Measurements from ENCODE around the gene GGACT. TPM values are rescaled to one million over a fixed set of nuclear protein-coding genes. Genes with fewer than 3 reads are reported as not detected.

GGACT gene
- total RNA-seq, 2 experiments from 2014 or later = 4.7 to 9.9 TPM

DNA sequence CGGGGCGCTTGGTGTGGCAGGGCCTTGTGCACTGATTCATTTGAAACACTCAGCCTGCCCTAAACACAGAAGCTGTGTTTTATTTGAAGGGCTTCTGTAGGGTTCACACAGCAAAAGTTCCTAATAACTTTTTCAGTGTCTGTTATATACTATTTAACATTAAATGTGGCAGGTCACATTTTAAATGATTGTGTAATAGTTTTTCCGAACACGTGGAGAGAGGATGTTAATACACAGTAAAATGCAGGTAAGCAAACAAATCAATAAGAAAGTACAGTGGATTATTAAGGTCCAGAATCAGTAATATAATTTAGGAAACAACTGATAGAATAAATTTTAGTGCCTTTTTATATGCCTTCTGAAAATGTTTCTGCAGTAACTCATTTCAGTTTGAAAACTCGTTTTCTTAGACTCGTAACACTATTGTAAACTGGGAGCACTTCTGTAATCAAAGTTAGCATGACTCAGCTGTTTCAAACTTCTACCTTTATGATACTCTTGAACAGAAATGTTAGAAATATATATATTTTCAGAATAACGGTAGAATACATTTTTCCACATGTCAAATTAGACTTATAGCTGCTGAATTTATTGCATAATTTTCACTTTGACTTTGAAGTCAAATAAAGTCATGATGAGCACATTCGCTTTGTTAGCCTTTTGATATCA, 70.1 kb downstream of the GGACT start:
- H3K9me3 Mint-ChIP-seq = no peaks in the 10 kb centered on the region
- peak overlapping the region; percentile 60 for H3K27ac Mint-ChIP-seq
- peaks cover 6% of the 10 kb centered on the region for H3K27me3 Mint-ChIP-seq
- no peaks in the 10 kb centered on the region for H3K36me3 Mint-ChIP-seq (ENCODE audit: low read depth)
- no peak overlapping the region for H3K4me3 Mint-ChIP-seq
- H3K4me1 Mint-ChIP-seq = peaks cover 32% of the 10 kb centered on the region
- ChIA-PET POLR2A (no interaction called here), CTCF (no interaction called here)
- no peak for DNase-seq

GRCh38 chr13:100517728-100518127, 70.9 kb downstream of the GGACT start:
- no peaks in the 10 kb centered on the region for H3K9me3 Mint-ChIP-seq
- H3K27ac Mint-ChIP-seq = peak overlapping the region; percentile 48
- peaks cover 32% of the 10 kb centered on the region for H3K4me1 Mint-ChIP-seq
- ChIA-PET CTCF (no interaction called here), POLR2A (no interaction called here)
- H3K36me3 Mint-ChIP-seq (ENCODE audit: low read depth) = no peaks in the 10 kb centered on the region
- H3K27me3 Mint-ChIP-seq = peaks cover 6% of the 10 kb centered on the region
- H3K4me3 Mint-ChIP-seq = peak overlapping the region; percentile 20
- no peak for DNase-seq

DNA sequence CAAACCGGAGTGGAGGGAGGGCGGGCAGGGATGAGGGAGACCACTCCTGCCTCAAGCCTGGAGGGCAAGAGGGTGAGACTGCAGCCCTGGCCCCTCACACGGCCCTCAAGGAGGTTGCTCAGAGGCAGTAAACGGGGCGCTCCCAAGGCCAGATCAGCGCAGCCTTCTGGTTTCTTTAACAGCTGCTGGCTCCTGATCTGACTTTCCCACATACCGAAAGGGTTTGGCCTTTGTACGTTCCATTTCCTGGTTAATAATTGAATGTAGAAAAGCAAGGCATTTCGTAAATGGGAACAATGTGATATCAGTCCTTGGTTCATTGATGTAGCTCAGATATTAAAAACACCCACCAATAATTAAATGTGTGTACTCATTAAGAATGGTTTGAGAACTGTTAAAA, 71.5 kb downstream of the GGACT start:
- H3K36me3 Mint-ChIP-seq (ENCODE audit: low read depth) = no peaks in the 10 kb centered on the region
- H3K27me3 Mint-ChIP-seq = peaks cover 6% of the 10 kb centered on the region
- POLR2A ChIA-PET = no interaction called here
- DNase-seq = no peak
- H3K27ac Mint-ChIP-seq = peak overlapping the region; percentile 48
- peaks cover 31% of the 10 kb centered on the region for H3K4me1 Mint-ChIP-seq
- CTCF ChIA-PET = interaction anchor here (0.5 to 1.2 kb wide), 2 partner anchors 20 to 365 kb away, joined by 3 read pairs; no protein-coding TSS in a partner anchor
- H3K4me3 Mint-ChIP-seq = no peak overlapping the region
- H3K9me3 Mint-ChIP-seq = no peaks in the 10 kb centered on the region

- Mint-ChIP-seq H3K4me1 (peaks cover 23% of the 10 kb centered on the region), H3K36me3 (ENCODE audit: low read depth) (no peaks in the 10 kb centered on the region), H3K27me3 (peaks cover 6% of the 10 kb centered on the region), H3K27ac (no peak overlapping the region), H3K9me3 (no peaks in the 10 kb centered on the region), H3K4me3 (no peak overlapping the region)
- ChIA-PET POLR2A (no interaction called here), CTCF (interaction anchor here (0.9 to 3.1 kb wide), 5 partner anchors 128 to 859 kb away, joined by 3 to 15 read pairs (median 3); no protein-coding TSS in a partner anchor)
- DNase-seq = no peak
Observed at GRCh38 chr13:100515410-100515800, 73.2 kb downstream of the GGACT start.

DNA sequence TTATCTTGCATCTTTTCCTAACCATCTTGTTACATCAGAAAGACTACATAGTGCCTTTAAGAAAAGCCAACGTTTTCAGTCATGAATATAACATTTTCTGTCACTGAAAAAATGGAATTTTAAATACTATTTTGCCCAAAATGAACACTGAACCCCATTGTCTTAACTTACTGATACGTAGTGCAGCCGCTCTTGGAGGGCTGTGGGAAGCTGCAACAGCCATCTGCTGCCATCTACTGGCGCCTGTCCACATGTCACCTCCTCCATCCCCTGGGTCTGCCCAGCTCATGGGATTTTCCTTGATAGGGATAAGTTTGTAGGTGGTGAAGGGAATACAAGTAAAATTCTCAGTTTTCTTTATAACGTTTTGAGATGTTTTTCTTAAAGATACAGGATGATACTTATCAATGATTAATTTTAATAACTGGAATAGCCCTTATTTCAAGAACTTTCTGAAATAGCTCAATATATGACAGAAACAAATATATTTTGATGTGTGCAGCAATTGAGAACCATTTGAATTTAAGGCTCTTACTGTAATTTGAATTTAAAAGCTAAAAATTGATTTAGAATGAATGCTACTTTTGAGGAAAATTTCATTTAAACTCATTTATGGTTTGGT, 73.7 kb downstream of the GGACT start:
- no peak overlapping the region for H3K27ac Mint-ChIP-seq
- POLR2A ChIA-PET = no interaction called here
- H3K4me1 Mint-ChIP-seq = peaks cover 23% of the 10 kb centered on the region

GRCh38 chr13:100513987-100514670, 74.5 kb downstream of the GGACT start:
- ChIA-PET POLR2A (no interaction called here), CTCF (interaction anchor here (1.0 to 3.1 kb wide), 5 partner anchors 127 to 858 kb away, joined by 3 to 15 read pairs (median 3); no protein-coding TSS in a partner anchor)
- no peak overlapping the region for H3K4me3 Mint-ChIP-seq
- H3K4me1 Mint-ChIP-seq = peaks cover 23% of the 10 kb centered on the region
- H3K9me3 Mint-ChIP-seq = no peaks in the 10 kb centered on the region
- H3K27ac Mint-ChIP-seq = no peak overlapping the region
- no peak for DNase-seq
- peaks cover 6% of the 10 kb centered on the region for H3K27me3 Mint-ChIP-seq
- no peaks in the 10 kb centered on the region for H3K36me3 Mint-ChIP-seq (ENCODE audit: low read depth)

More for the DNA sequence above, 73.7 kb downstream of the GGACT start:
- Mint-ChIP-seq H3K27me3 (peaks cover 6% of the 10 kb centered on the region), H3K4me3 (no peak overlapping the region), H3K36me3 (ENCODE audit: low read depth) (no peaks in the 10 kb centered on the region), H3K9me3 (no peaks in the 10 kb centered on the region)
- CTCF ChIA-PET = interaction anchor here (0.9 to 3.1 kb wide), 6 partner anchors 128 to 858 kb away, joined by 3 to 15 read pairs (median 3); no protein-coding TSS in a partner anchor
- peak; percentile 72 for DNase-seq

- Mint-ChIP-seq H3K4me3 (no peak overlapping the region), H3K9me3 (no peaks in the 10 kb centered on the region), H3K36me3 (ENCODE audit: low read depth) (no peaks in the 10 kb centered on the region), H3K27ac (no peak overlapping the region), H3K27me3 (peaks cover 6% of the 10 kb centered on the region), H3K4me1 (peaks cover 20% of the 10 kb centered on the region)
- CTCF ChIA-PET = no interaction called here
- DNase-seq = no peak
- POLR2A ChIA-PET = no interaction called here
Observed at GRCh38 chr13:100513171-100513570, 75.4 kb downstream of the GGACT start.

- Mint-ChIP-seq H3K27me3 (peaks cover 6% of the 10 kb centered on the region), H3K4me3 (no peak overlapping the region), H3K27ac (no peak overlapping the region), H3K36me3 (ENCODE audit: low read depth) (no peaks in the 10 kb centered on the region), H3K4me1 (peaks cover 12% of the 10 kb centered on the region), H3K9me3 (no peaks in the 10 kb centered on the region)
- ChIA-PET POLR2A (no interaction called here), CTCF (interaction anchor here (0.6 kb wide), 1 partner anchor 14 kb away, joined by 3 read pairs; no protein-coding TSS in a partner anchor)
- no peak for DNase-seq
Observed at GRCh38 chr13:100512422-100512821, 76.2 kb downstream of the GGACT start.

DNA sequence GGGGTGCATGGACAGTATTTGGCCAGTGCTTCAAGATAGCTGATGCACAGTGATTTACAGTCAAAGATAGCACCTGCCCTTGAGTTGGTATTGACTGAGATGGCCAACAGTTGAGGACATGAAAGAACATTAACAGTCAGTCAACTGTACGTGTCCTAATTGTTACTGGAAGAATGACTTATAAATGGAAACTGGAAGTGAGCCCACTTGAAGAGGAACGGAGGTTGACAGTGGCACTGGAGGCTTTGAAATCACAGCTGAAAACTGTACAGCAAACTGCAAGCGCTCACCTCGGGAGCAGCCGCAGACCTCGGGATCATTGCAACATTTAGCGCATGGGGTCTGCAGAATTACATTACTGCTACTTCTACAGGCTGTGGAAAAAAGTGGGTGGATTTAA, 77.1 kb downstream of the GGACT start:
- no peak for DNase-seq
- POLR2A ChIA-PET = no interaction called here
- Mint-ChIP-seq H3K4me3 (no peak overlapping the region), H3K27ac (no peak overlapping the region), H3K27me3 (peaks cover 3% of the 10 kb centered on the region), H3K4me1 (peaks cover 14% of the 10 kb centered on the region), H3K36me3 (ENCODE audit: low read depth) (no peaks in the 10 kb centered on the region), H3K9me3 (no peaks in the 10 kb centered on the region)
- CTCF ChIA-PET = interaction anchor here (0.6 to 1.3 kb wide), 2 partner anchors 8 to 133 kb away, joined by 3 read pairs; no protein-coding TSS in a partner anchor

- no peak overlapping the region for H3K4me3 Mint-ChIP-seq
- ChIA-PET CTCF (interaction anchor here (1.1 to 1.3 kb wide), 2 partner anchors 10 to 596 kb away, joined by 3 read pairs; no protein-coding TSS in a partner anchor), POLR2A (no interaction called here)
- no peak overlapping the region for H3K27ac Mint-ChIP-seq
- H3K9me3 Mint-ChIP-seq = no peaks in the 10 kb centered on the region
- peaks cover 2% of the 10 kb centered on the region for H3K27me3 Mint-ChIP-seq
- H3K36me3 Mint-ChIP-seq (ENCODE audit: low read depth) = no peaks in the 10 kb centered on the region
- no peak for DNase-seq
- peaks cover 21% of the 10 kb centered on the region for H3K4me1 Mint-ChIP-seq
Observed at GRCh38 chr13:100510208-100510957, 78.2 kb downstream of the GGACT start.

DNA sequence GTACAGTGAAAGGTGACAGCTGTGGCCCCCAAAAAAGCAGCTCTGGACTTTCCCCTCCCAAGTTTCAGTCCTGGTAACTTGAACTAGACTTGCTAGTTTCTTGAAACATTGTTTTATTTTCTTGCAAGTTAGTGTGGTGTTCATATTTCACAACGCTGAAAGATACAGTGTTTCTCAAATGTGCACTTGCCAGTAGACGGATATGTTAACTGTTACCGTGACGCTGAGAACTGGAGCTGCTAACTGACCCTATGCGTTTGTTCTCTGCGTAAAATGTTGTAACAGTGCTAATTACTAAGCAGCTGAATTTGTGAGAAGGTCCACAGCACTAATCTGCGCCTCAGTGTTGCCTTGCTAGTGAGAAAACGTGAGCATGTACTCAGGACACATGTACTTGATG, 79.6 kb downstream of the GGACT start:
- ChIA-PET CTCF (interaction anchor here (0.6 kb wide), 1 partner anchor 363 kb away, joined by 4 read pairs; no protein-coding TSS in a partner anchor), POLR2A (no interaction called here)
- H3K4me1 Mint-ChIP-seq = peaks cover 15% of the 10 kb centered on the region
- H3K4me3 Mint-ChIP-seq = no peak overlapping the region
- peaks cover 2% of the 10 kb centered on the region for H3K27me3 Mint-ChIP-seq
- H3K9me3 Mint-ChIP-seq = no peaks in the 10 kb centered on the region
- H3K36me3 Mint-ChIP-seq (ENCODE audit: low read depth) = no peaks in the 10 kb centered on the region
- no peak for DNase-seq
- H3K27ac Mint-ChIP-seq = no peak overlapping the region

GRCh38 chr13:100508455-100508854, 80.1 kb downstream of the GGACT start:
- no peak overlapping the region for H3K27ac Mint-ChIP-seq
- no peaks in the 10 kb centered on the region for H3K36me3 Mint-ChIP-seq (ENCODE audit: low read depth)

More at GRCh38 chr13:100508455-100508854, 80.1 kb downstream of the GGACT start:
- H3K4me3 Mint-ChIP-seq = no peak overlapping the region
- ChIA-PET CTCF (interaction anchor here (0.6 kb wide), 1 partner anchor 363 kb away, joined by 4 read pairs; no protein-coding TSS in a partner anchor), POLR2A (no interaction called here)
- H3K27me3 Mint-ChIP-seq = peaks cover 2% of the 10 kb centered on the region
- H3K4me1 Mint-ChIP-seq = peaks cover 15% of the 10 kb centered on the region
- no peaks in the 10 kb centered on the region for H3K9me3 Mint-ChIP-seq
- DNase-seq = no peak
